Subcutaneous adipose tissue (tissue), 4 donors: ENCODE data around the gene DLST. TPM values are rescaled to one million over a fixed set of nuclear protein-coding genes. Genes with fewer than 3 reads are reported as not detected.

Experiments used
- total RNA-seq, 4 donors: library from RNA; depleted of rRNA; stranded (reverse); fragments of >200 nt; gene quantifications; one replicate each; pipeline ENCODE4 v1.1.0, GENCODE V29; 2016
- TF ChIP-seq, protein P1 (sequence below): fragments of 450-650 bp; IDR thresholded peaks from one replicate; pipeline ENCODE4 v1.5.1; 2016; ENCODE audit warnings: low read depth, mild to moderate bottlenecking, control low read depth, antibody characterized with exemption, moderate library complexity

The DLST gene
- total RNA-seq, 4 donors from 2014 or later, result 91.8 to 152 (median 109) TPM

DNA sequence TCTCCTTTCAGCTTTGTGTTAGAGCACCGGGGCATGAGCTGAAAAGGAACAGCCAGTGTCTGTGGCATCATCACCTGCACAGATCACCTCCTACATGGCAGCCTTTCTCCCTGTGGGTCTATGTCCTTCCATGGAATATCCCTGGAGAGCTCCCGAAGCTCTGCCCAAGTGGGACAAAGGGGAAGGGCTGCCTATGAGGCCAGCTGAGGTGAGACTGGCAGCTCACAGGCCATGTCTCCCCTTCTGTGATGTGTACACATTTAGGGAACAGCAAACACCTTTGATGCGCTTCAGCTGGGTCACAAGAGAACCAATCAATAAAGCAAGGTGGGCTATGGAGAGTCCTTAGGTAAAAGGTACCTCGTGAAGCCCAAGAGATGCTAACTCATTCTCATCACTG is 9.9 kb upstream of the DLST start:
- TF ChIP-seq, protein P1, sequence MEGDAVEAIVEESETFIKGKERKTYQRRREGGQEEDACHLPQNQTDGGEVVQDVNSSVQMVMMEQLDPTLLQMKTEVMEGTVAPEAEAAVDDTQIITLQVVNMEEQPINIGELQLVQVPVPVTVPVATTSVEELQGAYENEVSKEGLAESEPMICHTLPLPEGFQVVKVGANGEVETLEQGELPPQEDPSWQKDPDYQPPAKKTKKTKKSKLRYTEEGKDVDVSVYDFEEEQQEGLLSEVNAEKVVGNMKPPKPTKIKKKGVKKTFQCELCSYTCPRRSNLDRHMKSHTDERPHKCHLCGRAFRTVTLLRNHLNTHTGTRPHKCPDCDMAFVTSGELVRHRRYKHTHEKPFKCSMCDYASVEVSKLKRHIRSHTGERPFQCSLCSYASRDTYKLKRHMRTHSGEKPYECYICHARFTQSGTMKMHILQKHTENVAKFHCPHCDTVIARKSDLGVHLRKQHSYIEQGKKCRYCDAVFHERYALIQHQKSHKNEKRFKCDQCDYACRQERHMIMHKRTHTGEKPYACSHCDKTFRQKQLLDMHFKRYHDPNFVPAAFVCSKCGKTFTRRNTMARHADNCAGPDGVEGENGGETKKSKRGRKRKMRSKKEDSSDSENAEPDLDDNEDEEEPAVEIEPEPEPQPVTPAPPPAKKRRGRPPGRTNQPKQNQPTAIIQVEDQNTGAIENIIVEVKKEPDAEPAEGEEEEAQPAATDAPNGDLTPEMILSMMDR, result no peak

DNA sequence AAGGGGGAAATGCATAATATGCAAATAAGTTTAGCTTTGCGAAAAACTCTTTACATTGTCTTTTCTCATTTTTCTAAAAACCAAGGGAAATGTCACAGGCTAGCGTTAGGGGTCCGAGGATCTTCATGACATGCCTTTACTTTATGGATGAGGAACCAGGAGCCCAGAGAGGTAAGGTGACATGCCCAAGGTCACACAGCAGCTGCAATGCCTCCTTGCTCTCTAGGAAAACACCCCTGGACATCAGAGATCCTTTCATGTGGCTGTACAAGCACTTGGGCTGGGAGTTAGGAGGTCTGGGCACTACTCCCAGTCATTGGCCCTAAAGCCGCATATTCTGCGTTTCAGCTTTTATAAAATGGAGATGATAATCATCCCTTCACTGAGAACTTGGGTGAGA is 6.5 kb upstream of the DLST start:
- TF ChIP-seq, protein P1, result no peak

DNA sequence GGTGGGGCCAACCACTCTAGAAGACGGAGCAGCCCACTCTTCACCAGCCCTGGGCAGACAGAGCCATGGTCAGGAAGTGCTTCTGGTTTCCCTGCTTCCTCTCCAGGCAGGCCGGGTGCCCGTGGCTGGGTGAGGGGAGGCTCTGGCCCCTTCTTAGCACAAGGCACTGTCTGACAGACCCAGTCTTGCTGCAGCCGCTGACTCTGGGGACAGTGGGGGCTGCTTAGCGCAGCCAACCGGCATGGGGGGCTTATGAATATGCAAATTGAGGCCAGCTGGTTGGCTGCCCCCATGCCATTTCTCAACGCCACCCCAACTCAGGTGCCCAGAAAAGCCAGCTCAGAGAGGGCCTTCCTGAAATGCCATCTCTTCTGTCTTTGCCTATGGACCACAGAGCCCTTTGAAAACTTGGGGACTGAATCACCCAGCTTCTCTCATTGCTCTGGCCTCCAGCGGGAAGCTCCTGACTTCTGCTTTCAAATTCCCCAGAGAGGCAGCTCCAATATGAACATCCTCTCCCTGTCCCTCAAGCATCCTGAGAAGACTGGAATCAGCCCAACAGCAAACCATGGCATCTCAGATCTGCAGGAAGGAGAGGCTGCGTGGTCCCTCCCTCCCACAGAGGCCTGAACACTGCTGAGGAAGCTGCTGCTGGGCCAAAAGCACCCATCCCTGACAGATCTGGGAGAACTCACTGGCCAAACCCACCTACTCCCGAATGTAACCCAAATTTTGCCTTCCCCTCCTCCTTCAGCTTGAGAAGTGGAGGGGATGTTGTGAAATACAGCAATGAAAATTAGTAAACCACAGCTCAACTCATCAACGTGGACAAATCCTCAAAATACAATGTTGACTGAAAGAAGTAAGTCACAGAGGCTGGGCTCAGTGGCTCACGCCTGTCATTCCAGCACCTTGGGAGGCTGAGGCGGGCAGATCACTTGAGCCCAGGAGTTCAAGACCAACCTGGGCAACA is 5.5 kb upstream of the DLST start, which contains the start of gene PROX2:
TSS of gene PROX2 (minus strand) at position 205 of the 973 bp plus-strand sequence. CDS start 12,311 bp downstream, outside the sequence.
- TF ChIP-seq, protein P1, result no peak

DNA sequence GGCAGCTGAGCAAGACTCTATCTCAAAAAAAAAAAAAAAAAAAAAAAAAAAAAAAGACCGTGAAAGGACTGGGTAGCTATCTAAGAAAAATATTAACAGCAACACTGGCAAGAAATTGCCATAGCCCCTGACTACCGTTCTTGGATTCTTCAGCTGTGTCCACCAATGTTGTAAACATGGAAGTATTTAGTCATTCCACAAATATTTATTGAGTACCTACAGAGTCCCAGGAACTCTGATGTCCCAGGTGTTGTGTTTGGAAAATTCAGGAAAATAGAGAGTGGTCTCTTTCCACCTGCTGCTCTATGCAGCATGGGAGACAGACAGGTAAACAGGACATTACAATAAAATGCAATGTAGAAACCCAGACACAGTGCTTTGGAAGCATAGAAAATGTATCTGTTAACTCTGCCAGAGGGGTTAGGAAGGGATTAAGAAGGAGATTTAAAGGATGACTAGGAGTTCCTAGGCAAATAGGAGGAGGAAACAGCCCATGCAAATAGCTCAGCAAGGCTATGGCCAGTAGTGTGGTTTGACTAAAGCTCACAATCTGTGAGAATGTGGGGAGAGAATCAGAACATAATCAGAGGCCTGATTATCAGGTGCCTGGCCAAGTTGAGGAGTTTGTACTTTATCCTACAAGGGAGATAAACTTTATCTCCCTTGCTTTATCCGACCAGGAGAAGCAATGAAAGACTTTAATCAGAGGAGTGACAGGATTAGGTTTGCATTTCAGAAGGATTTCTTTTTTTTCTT is 2.1 kb upstream of the DLST start:
- TF ChIP-seq, protein P1, result no peak

DNA sequence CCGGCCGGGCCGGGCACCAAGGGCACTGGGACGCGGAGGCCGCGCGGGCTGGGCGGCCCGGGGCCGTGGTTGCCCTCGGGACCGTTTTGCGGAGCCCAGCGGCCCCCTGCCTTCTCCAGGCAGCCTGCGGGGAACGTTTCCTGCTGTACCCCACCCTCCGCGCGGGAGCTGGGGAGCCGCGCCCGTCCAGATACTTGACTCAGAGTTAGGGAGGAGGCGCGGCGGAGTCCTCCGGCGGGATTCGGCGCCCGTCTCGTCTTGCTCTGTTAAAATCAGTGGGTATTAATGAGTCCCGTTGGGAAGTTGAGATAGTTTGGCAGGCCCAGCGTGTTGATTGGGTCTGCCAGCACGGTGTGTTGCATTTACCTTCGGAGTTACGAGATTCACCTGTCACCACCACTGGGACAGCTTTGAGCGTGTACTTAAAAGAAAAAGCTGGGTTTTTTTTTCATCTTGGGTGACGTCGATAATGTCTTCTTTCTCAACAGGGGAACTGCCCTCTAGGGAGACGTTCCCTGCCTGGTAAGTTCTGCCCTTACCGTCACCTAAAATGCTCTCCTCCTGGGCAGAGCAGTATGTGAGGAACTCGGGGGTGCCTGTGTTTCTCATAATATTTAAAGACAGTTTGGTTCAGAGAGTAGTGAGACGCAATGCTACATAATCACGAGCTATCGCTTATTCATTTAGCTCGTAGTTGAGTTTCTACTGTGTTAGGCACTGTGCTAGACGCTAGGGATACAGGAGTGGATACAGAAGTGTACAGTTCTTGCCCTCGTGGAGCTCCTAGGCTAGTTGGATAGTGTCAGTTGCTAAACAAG is 596 bp downstream of the DLST start:
- TF ChIP-seq, protein P1, result no peak

DNA sequence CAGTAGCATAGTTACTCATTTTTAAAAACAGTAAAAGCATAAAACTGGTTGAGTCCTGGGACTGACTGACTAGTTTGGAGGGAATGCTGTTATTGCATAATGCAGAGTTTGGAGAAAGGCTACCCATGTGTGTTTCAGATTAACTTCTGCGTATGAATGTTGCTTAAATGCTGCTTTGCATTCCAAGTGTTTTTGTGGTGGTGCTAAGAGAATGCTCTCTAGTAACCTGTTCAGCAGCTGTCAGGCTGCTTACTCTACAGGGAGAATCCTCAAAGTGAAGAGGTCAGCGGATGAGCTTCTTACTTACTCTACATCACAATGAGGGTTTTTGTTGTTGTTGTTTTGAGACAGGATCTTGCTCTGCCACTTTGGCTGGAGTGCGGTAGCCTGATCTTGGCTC is 4.3 kb downstream of the DLST start:
- TF ChIP-seq, protein P1, result no peak
